HepG2 (cell line): Measurements from ENCODE around the gene SLC30A4. TPM values are rescaled to one million over a fixed set of nuclear protein-coding genes. Genes with fewer than 3 reads are reported as not detected.

Source experiments
- ATAC-seq: fragments of 200-7000 bp; cut with Tn5 transposase; 3 replicates; pipeline ENCODE4 v1.9.1; 2020; ENCODE audit warnings: mild to moderate bottlenecking, moderate library complexity
- BruUV-seq: library from RNA; stranded (reverse); fragments of 400-500 nt; replicated peaks from 2 replicates; lab custom pipeline; 2021; lab: Mats Ljungman, UMichigan
- CTCF ChIA-PET: fragments of 300-600 bp; formaldehyde crosslinking; extraction: SDS; loops from one replicate; lab custom pipeline; 2021; ENCODE audit warnings: low total read pairs, inconsistent platforms, low intra/inter-chr PET ratio; lab: Yijun Ruan, JAX
- POLR2A ChIA-PET: fragments of 350-600 bp; sonication (Branson Sonifier 250); formaldehyde crosslinking; loops from one replicate; lab custom pipeline; 2020; ENCODE audit warnings: antibody characterized with exemption, inconsistent platforms; lab: Yijun Ruan, JAX
- DNase-seq: peaks from one replicate; pipeline ENCODE4 v3.0.0-alpha.2; 2015; ENCODE audit warnings: low spot score
- FAIRE-seq: peaks from 3 replicates; lab custom pipeline; 2011; peaks lifted over from hg19 to GRCh38; lab: Jason Lieb, UNC
- H2AFZ ChIP-seq: one replicate; pipeline ENCODE4 v1.6.1; 2011; ENCODE audit warnings: low read length, inconsistent platforms
- H3K27ac ChIP-seq: fragments of 300-600 bp; 3 replicates; pipeline ENCODE4 v1.8.0; 2011; ENCODE audit warnings: mixed run types, mild to moderate bottlenecking, mixed read lengths, low read length, inconsistent platforms; ENCODE audit not compliant: insufficient read depth; ENCODE audit errors: extremely low read length
- H3K27me3 ChIP-seq, 2 experiments: fragments of 200-600 bp in 1 of 2; 2 replicates in 1 of 2; 3 replicates in 1 of 2; pipeline versions ENCODE4 v1.6.0 to v1.8.0; 2011; ENCODE audit warnings: low read length in 2 of 2, mild to moderate bottlenecking in 2 of 2, moderate library complexity in 2 of 2, inconsistent platforms in 1 of 2; ENCODE audit not compliant: insufficient read depth in 2 of 2, control insufficient read depth in 1 of 2
- H3K36me3 ChIP-seq, 2 experiments: fragments of 200-600 bp in 1 of 2; replicated peaks in 1 of 2; 2 replicates in 1 of 2; 3 replicates in 1 of 2; pipeline versions ENCODE4 v1.5.1 to v1.8.0; 2011; ENCODE audit warnings: low read length in 2 of 2, inconsistent platforms in 1 of 2; ENCODE audit not compliant: insufficient read depth in 2 of 2, control insufficient read depth in 1 of 2
- H3K4me1 ChIP-seq: 2 replicates; pipeline ENCODE4 v1.5.1; 2012; ENCODE audit warnings: low read length, inconsistent platforms; ENCODE audit not compliant: insufficient read depth
- H3K4me2 ChIP-seq: 2 replicates; pipeline ENCODE4 v1.6.0; 2011; ENCODE audit warnings: low read depth, low read length, inconsistent platforms
- H3K4me3 ChIP-seq, 3 experiments: fragments of 200-600 bp in 1 of 3; sonication (generic), shearing (Covaris generic) in 1 of 3; replicated peaks in 1 of 3; 2 replicates each; pipeline ENCODE4 v1.5.1; 2011 to 2016; ENCODE audit warnings: low read length in 3 of 3, inconsistent platforms in 2 of 3, low read depth in 2 of 3, mild to moderate bottlenecking in 2 of 3, control low read depth in 1 of 3, mixed read lengths in 1 of 3; ENCODE audit not compliant: insufficient read depth in 1 of 3
- H3K79me2 ChIP-seq: one replicate; pipeline ENCODE4 v1.6.1; 2011; ENCODE audit warnings: low read length, inconsistent platforms; ENCODE audit not compliant: insufficient read depth
- H3K9ac ChIP-seq: 2 replicates; pipeline ENCODE4 v1.6.0; 2011; ENCODE audit warnings: mild to moderate bottlenecking, low read depth, low read length, inconsistent platforms; ENCODE audit not compliant: insufficient read depth
- H3K9me3 ChIP-seq: 2 replicates; pipeline ENCODE4 v1.5.1; 2012; ENCODE audit warnings: mild to moderate bottlenecking, low read length
- H4K20me1 ChIP-seq: 2 replicates; pipeline ENCODE4 v1.6.0; 2011; ENCODE audit warnings: inconsistent platforms, mild to moderate bottlenecking, low read length, moderate library complexity; ENCODE audit not compliant: insufficient read depth
- LCORL ChIP-seq, 2 experiments: fragments of 450-650 bp in 1 of 2; sonication (generic) in 1 of 2; formaldehyde crosslinking in 1 of 2; IDR thresholded peaks; 2 replicates each; pipeline versions ENCODE4 v1.5.0 to v1.6.1; 2017 to 2020; ENCODE audit warnings: antibody characterized with exemption in 1 of 2, missing genetic modification reagents in 1 of 2
- NFE2L2 ChIP-seq: fragments of 150-350 bp; IDR thresholded peaks from 2 replicates; pipeline ENCODE4 v1.6.1; 2014; ENCODE audit warnings: low read length
- TSC22D2 ChIP-seq: sonication (generic); formaldehyde crosslinking; IDR thresholded peaks from 2 replicates; pipeline ENCODE4 v1.5.1; 2020; ENCODE audit warnings: missing genetic modification reagents, mild to moderate bottlenecking, borderline replicate concordance
- U2AF2 ChIP-seq: fragments of 200-400 bp; formaldehyde crosslinking; IDR thresholded peaks from 2 replicates; pipeline ENCODE4 v1.6.1; 2017; ENCODE audit warnings: low read depth, mild to moderate bottlenecking, low read length
- ZNF30 ChIP-seq: sonication (generic); formaldehyde crosslinking; IDR thresholded peaks from 2 replicates; pipeline ENCODE4 v1.5.0; 2020; ENCODE audit warnings: mild to moderate bottlenecking, missing genetic modification reagents
- ZNF432 ChIP-seq: sonication (generic); formaldehyde crosslinking; IDR thresholded peaks from 2 replicates; pipeline ENCODE4 v1.5.0; 2020; ENCODE audit warnings: missing genetic modification reagents, mild to moderate bottlenecking, borderline replicate concordance
- WGBS: methylation state at CpG from one replicate; pipeline ENCODE4 v1.1.6; 2017; ENCODE audit warnings: low lambda C conversion rate; 5-methylcytosine and 5-hydroxymethylcytosine counted together
- in situ Hi-C: cut with HindIII; loops from 2 replicates; pipeline ENCODE4 v1.10.0; 2017; ENCODE audit warnings: low pct_unique_long_range_greater_than_20kb; ENCODE audit not compliant: extremely low pct_ligation_motif_present
- intact Hi-C: fragments of 100-400 bp; cut with micrococcal nuclease; formaldehyde crosslinking; loops from one replicate; pipeline ENCODE4 v1.10.0; 2022; ENCODE audit not compliant: unreplicated experiment
- polyA plus RNA-seq, 8 experiments: library from polyadenylated mRNA; depleted of rRNA in 3 of 8; stranded (reverse) in 7 of 8; unstranded in 1 of 8; fragments of >200 nt; fragmentation: Illumina TruSeq in 4 of 8; extraction: Trizol in 4 of 8; gene quantifications; 2 replicates each; pipeline versions ENCODE4 v1.2.1 to v1.2.3, GENCODE V29; 2011 to 2016; ENCODE audit warnings: low read depth in 4 of 8, missing spikeins in 1 of 8, mixed read lengths in 1 of 8; ENCODE audit not compliant: insufficient read depth in 1 of 8
- total RNA-seq, 5 experiments: library from RNA; depleted of rRNA; stranded (reverse); fragments of >200 nt; fragmentation: Illumina TruSeq; extraction: Trizol; gene quantifications; 2 replicates each; pipeline ENCODE4 v1.2.3, GENCODE V29; 2016; ENCODE audit warnings: low read depth in 1 of 5
- TF ChIP-seq, protein P1 (sequence below): sonication (generic); formaldehyde crosslinking; IDR thresholded peaks from 2 replicates; pipeline ENCODE4 v1.4.0; 2020; ENCODE audit warnings: missing genetic modification reagents, borderline replicate concordance
- TF ChIP-seq, protein P2 (sequence below): sonication (generic); formaldehyde crosslinking; conservative IDR thresholded peaks from 2 replicates; pipeline ENCODE4 v1.4.0; 2020; ENCODE audit warnings: missing genetic modification reagents
- TF ChIP-seq, protein P3 (sequence below): sonication (generic); formaldehyde crosslinking; IDR thresholded peaks from 2 replicates; pipeline ENCODE4 v1.4.0; 2020; ENCODE audit warnings: mild to moderate bottlenecking, missing genetic modification reagents
- TF ChIP-seq, protein P4 (sequence below): sonication (generic); formaldehyde crosslinking; conservative IDR thresholded peaks from 2 replicates; pipeline ENCODE4 v1.4.0; 2020; ENCODE audit warnings: mild to moderate bottlenecking, missing genetic modification reagents, moderate library complexity

Gene SLC30A4
- total and polyA plus RNA-seq, 2 of the 13 experiments (the other 11 are each of a cell fraction or from before 2014, with no cell fraction given), result 0.01 to 0.04 TPM

DNA sequence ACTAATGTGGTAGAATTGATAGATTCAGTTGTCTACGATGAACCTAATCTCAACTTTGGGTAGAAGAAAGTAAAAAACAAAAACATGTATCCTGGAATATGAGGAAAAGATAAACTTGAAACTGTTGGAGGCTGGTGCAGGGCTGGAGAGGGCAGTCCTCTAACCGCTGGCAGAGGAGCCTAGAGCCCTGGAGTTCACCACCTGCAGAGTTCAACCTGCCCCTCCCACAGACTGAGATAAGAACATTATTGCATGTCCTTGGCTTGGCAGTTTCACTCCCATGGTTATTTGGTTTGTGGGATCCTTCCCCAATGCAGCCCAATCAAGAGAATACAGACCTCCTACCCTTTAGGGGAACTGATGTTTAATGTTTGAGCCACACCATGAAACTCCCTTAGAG is 91.0 kb downstream of the SLC30A4 start:
- intact Hi-C loops (no loop called here), in situ Hi-C loops (no loop called here)
- no peaks in the 10 kb centered on the region for H3K27me3 ChIP-seq
- H3K4me3 ChIP-seq, result no peak overlapping the region
- CTCF ChIA-PET, result interaction anchor here (1.2 to 6.3 kb wide), 5 partner anchors 9 to 183 kb away, joined by 3 to 195 read pairs (median 9); no protein-coding TSS in a partner anchor
- no peak overlapping the region for H3K9ac ChIP-seq
- no peak overlapping the region for H3K4me2 ChIP-seq
- H4K20me1 ChIP-seq, result no peaks in the 10 kb centered on the region
- DNase-seq (no peak), ATAC-seq (peak; percentile 29; the same call in 1 of the 3 replicates), FAIRE-seq (no peak)
- no peak overlapping the region for H3K27ac ChIP-seq
- H3K79me2 ChIP-seq, result no peaks in the 10 kb centered on the region
- no TSS peak for BruUV-seq
- no peaks in the 10 kb centered on the region for H3K9me3 ChIP-seq
- H3K36me3 ChIP-seq, result no peaks in the 10 kb centered on the region
- peaks cover 24% of the 10 kb centered on the region for H3K4me1 ChIP-seq
- no peak overlapping the region for H2AFZ ChIP-seq
- POLR2A ChIA-PET, result no interaction called here
- WGBS, result 30% methylated on average over 2 of the region's 2 CpGs
- no peak for TF ChIP-seq U2AF2
- TF ChIP-seq, protein P1, sequence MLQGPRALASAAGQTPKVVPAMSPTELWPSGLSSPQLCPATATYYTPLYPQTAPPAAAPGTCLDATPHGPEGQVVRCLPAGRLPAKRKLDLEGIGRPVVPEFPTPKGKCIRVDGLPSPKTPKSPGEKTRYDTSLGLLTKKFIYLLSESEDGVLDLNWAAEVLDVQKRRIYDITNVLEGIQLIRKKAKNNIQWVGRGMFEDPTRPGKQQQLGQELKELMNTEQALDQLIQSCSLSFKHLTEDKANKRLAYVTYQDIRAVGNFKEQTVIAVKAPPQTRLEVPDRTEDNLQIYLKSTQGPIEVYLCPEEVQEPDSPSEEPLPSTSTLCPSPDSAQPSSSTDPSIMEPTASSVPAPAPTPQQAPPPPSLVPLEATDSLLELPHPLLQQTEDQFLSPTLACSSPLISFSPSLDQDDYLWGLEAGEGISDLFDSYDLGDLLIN (CRISPR knock-in tag), result no peak
- TF ChIP-seq, protein P2, sequence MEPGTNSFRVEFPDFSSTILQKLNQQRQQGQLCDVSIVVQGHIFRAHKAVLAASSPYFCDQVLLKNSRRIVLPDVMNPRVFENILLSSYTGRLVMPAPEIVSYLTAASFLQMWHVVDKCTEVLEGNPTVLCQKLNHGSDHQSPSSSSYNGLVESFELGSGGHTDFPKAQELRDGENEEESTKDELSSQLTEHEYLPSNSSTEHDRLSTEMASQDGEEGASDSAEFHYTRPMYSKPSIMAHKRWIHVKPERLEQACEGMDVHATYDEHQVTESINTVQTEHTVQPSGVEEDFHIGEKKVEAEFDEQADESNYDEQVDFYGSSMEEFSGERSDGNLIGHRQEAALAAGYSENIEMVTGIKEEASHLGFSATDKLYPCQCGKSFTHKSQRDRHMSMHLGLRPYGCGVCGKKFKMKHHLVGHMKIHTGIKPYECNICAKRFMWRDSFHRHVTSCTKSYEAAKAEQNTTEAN, result no peak
- TF ChIP-seq NFE2L2, result no peak
- TF ChIP-seq, protein P3, sequence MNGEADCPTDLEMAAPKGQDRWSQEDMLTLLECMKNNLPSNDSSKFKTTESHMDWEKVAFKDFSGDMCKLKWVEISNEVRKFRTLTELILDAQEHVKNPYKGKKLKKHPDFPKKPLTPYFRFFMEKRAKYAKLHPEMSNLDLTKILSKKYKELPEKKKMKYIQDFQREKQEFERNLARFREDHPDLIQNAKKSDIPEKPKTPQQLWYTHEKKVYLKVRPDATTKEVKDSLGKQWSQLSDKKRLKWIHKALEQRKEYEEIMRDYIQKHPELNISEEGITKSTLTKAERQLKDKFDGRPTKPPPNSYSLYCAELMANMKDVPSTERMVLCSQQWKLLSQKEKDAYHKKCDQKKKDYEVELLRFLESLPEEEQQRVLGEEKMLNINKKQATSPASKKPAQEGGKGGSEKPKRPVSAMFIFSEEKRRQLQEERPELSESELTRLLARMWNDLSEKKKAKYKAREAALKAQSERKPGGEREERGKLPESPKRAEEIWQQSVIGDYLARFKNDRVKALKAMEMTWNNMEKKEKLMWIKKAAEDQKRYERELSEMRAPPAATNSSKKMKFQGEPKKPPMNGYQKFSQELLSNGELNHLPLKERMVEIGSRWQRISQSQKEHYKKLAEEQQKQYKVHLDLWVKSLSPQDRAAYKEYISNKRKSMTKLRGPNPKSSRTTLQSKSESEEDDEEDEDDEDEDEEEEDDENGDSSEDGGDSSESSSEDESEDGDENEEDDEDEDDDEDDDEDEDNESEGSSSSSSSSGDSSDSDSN, result no peak
- TF ChIP-seq TSC22D2, result no peak
- no peak for TF ChIP-seq ZNF30 (CRISPR knock-in tag)
- no peak for TF ChIP-seq LCORL (IDR thresholded peaks at IDR 0.05)
- TF ChIP-seq LCORL (CRISPR knock-in tag; IDR thresholded peaks at IDR 0.05), result no peak
- no peak for TF ChIP-seq ZNF432 (CRISPR knock-in tag)
- TF ChIP-seq, protein P4, sequence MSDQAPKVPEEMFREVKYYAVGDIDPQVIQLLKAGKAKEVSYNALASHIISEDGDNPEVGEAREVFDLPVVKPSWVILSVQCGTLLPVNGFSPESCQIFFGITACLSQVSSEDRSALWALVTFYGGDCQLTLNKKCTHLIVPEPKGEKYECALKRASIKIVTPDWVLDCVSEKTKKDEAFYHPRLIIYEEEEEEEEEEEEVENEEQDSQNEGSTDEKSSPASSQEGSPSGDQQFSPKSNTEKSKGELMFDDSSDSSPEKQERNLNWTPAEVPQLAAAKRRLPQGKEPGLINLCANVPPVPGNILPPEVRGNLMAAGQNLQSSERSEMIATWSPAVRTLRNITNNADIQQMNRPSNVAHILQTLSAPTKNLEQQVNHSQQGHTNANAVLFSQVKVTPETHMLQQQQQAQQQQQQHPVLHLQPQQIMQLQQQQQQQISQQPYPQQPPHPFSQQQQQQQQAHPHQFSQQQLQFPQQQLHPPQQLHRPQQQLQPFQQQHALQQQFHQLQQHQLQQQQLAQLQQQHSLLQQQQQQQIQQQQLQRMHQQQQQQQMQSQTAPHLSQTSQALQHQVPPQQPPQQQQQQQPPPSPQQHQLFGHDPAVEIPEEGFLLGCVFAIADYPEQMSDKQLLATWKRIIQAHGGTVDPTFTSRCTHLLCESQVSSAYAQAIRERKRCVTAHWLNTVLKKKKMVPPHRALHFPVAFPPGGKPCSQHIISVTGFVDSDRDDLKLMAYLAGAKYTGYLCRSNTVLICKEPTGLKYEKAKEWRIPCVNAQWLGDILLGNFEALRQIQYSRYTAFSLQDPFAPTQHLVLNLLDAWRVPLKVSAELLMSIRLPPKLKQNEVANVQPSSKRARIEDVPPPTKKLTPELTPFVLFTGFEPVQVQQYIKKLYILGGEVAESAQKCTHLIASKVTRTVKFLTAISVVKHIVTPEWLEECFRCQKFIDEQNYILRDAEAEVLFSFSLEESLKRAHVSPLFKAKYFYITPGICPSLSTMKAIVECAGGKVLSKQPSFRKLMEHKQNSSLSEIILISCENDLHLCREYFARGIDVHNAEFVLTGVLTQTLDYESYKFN (CRISPR knock-in tag), result no peak
